ENCODE data around the gene TANGO6.

The TANGO6 gene

DNA sequence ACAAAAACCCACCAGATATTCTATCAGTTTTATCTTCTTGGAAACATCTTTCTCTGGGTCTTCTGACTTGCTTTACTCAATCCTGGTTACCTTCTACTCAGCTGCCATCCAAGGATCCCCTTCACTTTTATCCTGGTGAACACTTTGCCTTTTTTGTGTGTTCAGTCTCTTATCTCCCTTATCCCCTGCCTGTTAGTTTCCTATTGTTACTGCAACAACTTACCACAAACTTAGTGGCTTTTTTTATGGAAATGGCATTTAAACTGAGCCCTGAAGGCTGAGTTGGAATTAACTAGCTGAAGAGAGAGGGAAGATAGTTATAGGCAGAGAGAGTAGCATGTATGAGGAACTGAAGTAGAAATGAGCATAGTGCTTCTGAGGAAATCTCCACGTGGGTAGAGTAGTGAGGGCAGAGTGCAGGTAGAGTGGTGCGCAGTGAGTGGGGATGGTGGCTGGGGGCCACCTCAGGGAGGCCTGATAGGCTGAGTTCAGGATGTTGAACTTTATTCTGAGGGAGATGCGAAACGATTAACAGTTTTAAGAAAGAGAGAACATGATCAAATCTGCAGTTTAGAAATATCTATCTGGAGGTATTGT, 26.3 kb downstream of the TANGO6 start:
- no peak for DNase-seq

GRCh38 chr16:68873635-68874471, 30.5 kb downstream of the TANGO6 start:
- no peak for DNase-seq

DNA sequence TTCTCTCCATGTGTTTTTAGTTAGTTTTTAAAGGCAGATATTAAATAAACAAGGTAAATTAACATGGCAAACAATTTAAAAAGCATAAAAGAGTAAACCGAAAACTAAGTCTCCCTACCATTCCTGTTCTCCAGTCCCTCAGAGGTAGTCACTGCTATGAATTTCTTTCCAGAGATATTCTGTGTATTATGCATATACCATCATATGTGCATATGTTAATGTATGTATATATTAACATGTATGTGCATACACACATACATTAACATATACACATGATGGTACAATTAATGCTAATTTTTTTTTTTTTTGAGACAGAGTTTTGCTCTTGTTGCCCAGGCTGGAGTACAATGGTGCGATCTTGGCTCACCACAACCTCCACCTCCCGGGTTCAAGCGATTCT, 32.5 kb downstream of the TANGO6 start:
- no peak for DNase-seq

- no peak for DNase-seq
Measured at GRCh38 chr16:68883685-68884084, 40.4 kb downstream of the TANGO6 start.

- no peak for DNase-seq
Measured at GRCh38 chr16:68884401-68884800, 41.1 kb downstream of the TANGO6 start.

DNA sequence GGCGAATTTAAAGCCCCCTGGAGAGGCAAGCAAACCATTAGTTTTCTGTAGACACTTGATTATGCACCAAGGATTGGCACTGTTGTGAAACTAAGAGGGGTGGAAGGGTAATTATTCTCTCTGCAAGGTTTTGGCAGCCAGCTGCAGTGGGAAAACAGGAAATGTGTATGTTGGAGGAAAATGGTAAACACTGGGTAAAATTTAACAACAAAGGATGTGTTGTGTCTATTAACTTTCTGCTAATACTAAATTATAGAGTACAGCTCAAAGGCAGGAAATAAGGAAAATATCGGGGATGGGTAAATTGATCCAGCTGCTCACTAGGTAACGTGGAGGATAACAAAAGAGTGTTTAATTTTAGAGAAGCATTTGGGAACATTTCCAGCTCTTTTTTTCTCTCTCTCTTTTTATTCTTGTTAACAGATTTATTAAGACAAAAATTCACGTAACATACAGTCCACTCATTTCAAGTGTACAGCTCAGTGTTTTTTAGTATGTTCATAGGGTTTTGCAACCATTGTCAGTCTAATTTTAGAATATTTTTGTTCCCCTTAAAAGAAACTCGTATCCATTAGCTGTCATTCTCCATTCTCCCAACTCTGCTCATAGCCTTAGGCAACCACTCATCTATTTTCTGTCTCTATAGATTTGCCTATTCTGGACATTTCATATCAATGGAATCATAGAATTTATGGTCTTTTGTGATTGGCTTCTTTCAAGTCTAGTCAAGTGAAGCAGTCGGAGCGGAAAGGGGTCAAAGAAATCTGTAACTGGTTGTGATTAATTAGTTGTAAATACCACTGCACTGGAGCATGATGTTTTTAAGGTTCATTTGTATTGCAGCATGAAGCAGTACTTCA, 41.8 kb downstream of the TANGO6 start:
- DNase-seq, result peak in 2 of 3 experiments; percentile 71 to 95

- no peak for DNase-seq
Measured at GRCh38 chr16:68887107-68887506, 43.8 kb downstream of the TANGO6 start.

- DNase-seq, result no peak
Measured at GRCh38 chr16:68889508-68890150, 46.3 kb downstream of the TANGO6 start.

- no peak for DNase-seq
Measured at GRCh38 chr16:68892214-68892613, 48.9 kb downstream of the TANGO6 start.

- no peak for DNase-seq
Measured at GRCh38 chr16:68892898-68893297, 49.6 kb downstream of the TANGO6 start.

DNA sequence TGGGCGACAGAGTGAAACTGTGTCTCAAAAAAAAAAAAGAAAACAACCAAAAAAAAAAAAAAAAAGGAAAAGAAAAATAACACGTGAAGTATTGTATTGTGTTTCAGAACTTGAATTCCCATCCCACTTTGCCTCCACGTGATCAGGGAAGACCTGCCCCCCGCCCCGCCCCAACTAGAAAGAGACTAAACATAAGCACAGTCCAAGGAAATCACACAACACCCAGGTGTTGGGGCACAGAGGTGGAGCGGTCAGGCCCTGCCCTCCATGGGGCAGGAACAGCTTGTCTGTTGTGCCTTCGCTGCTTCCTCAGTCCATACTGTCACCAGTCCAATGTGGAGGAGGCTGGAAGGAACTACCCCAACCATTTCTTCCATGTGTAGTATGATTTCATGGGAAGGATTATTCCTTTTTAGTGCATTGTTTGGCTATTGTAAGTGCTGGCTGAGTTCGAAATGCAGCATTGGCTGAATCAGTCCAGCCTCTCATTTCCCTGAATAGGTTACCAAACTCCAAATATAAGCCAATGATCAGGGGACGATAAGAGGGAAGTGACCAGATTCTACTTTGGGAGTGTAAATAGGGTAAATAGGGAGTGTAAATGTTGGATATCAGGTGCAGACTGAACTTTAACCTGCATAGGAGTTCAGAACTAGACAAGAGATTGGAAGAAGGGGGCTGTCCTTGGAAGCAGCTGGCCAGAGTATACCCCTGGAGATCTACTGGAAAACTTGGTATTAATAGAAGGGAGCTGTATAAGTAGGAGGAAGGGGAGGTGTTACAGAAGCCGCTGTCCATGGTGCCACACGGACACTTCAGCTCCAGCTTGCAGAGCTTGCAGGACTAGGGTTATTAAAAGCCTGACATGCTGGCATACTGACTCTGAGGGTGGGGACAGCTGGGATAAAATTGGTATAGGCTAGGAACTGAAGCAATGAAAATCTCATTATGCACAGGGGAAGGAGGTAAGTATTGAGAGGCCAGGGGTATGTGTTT, 50.7 kb downstream of the TANGO6 start:
- DNase-seq, result no peak

GRCh38 chr16:68894714-68895113, 51.4 kb downstream of the TANGO6 start:
- DNase-seq, result no peak

DNA sequence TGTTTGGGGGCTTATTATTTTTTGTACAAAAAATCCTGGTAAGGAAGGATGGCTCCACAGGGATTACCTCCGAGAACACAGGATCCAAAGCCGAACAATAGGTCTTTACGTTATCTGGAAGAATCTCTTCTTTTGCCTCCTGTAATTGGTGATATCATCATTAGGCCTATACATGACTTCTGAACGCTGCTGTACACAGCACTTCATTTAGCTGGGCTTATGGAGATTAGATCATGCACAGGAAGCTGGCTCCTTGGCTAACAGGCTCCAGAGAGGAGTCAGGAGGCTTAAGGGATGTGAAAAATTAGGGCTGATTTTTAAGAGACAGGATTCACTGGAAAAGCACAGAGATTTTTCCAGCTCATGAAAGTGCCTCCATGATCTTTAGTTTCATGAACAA, 54.7 kb downstream of the TANGO6 start:
- no peak for DNase-seq

GRCh38 chr16:68900009-68900408, 56.7 kb downstream of the TANGO6 start:
- DNase-seq, result peak in 1 of 3 experiments; percentile 30

DNA sequence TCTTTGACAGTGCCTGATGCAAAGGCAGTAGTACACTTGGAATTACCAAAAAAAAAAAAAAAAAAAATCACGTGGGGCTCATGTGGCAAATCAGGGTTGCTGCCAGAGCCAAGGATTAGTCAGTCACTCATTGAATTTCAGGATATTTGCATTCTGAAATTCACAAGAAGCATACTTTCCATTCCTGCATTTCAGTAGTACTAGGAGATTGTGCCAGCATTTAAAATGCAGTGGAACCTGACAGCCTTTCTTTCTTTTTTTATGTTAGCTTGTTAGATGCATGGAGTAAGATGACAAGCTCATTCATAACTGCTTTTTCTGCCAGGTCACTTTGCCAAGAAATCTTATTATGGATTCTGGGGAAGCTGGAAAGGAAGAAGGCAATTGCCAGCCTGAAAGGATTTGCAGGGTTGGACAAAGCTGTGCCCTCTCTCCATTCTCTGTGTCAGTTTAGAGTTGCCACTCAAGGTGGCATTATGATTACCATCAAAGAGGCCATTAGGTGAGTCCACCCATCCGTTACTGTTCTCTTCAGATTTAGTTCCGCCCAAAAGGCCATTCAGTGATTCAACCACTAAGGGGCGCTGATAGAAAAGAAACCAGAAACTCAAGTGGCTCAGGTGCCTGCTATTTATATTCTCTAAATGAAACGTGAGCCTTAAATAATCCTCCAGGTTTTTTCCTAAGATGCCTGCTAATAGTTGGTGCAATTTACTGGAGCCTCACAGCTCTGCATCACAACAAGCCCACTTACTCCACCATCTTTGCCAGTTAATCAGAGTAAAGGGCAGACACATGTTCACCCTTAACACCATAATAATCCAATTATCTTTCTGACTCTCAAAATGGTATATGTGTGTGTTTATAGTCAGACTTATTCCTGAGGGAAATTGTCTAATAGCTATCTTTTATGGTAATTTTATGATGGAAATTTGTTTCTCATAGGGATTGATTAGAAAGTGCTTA, 59.0 kb downstream of the TANGO6 start:
- DNase-seq, result peak; percentile 78 to 94 (median 86)

GRCh38 chr16:68902969-68903345, 59.6 kb downstream of the TANGO6 start:
- DNase-seq, result no peak

DNA sequence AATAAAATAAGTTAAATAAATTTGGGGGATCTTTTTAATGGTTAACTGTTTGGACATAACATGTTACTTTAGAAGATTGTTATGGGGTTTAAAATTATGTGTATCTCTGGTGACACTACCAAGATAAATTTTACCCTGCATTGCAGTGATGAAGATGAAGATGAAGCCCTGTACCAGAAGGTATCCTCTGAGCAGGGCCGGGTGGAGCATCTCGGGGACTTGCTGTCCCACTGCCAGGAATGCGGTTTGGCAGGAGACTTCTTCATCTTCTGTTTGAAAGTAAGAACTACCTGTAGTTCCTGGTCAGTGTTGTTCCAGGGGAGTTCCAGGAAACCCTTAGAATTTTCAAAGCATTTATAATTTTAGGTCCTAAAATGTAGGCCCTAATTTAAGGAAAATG, 64.0 kb downstream of the TANGO6 start:
- DNase-seq, result no peak

DNA sequence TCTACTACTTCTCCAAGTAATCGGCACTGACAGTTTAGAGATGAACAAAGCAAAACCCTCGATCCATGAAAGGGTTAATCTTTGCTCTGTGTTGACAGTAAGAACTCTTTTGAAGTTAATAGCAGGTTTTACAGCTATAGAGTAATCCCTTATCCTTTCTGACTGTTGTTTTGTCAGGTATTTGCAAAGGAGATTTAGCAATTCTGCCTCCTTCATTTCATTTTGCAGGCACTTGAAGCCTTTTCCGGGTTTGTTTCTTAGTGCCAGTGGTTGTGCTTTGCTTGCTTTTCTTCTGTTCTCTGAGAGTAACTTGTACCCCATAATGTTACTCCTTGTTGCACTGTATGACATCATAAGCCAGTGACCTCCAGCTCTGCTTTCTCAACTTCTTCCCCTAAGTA, 64.5 kb downstream of the TANGO6 start:
- peak in 2 of 3 experiments; percentile 2 to 42 for DNase-seq

- DNase-seq, result peak in 1 of 3 experiments; percentile 9
Measured at GRCh38 chr16:68909099-68909733, 65.9 kb downstream of the TANGO6 start.

DNA sequence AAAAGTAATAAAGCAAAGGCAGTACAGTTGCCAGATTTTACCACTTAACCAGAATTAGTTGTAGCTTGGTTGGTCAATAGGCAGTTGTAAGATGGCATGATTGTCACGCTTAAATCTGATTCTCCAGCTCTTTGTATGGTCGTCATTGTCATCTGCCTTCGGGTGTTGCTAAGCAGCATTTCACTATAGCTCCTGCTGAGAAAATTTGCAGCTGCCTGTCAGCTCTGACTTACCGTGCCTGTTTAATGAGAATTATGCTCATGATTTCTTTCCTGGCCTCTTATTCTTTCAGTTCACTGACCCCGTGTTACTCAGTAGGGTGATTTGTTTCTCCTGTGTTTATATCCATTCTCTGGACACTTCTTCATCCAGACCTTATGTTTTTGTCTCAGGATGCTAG, 66.7 kb downstream of the TANGO6 start:
- peak; percentile 16 to 94 (median 67) for DNase-seq

All from NCI-H1417 (cell line).